Suprapubic skin (tissue), 4 donors: Measurements from ENCODE around the gene ANKRD17. TPM values are rescaled to one million over a fixed set of nuclear protein-coding genes. Genes with fewer than 3 reads are reported as not detected.
"Not testable (repeated sequence)": the region's sequence is repeated elsewhere in the genome, so short reads cannot be mapped to it uniquely, and the experiment has no call there.

Source experiments
- DNase-seq, 2 donors: peaks; one replicate each; pipeline ENCODE4 v3.0.0-alpha.2; 2019; ENCODE audit warnings: low spot score in 2 of 2
- H3K27ac ChIP-seq: fragments of 200-600 bp; sonication (generic); one replicate; pipeline ENCODE4 v1.5.1; 2019
- H3K27me3 ChIP-seq: fragments of 200-600 bp; sonication (generic); one replicate; pipeline ENCODE4 v1.5.1; 2019
- H3K36me3 ChIP-seq: fragments of 200-600 bp; sonication (generic); one replicate; pipeline ENCODE4 v1.5.1; 2019
- H3K4me1 ChIP-seq: fragments of 200-600 bp; sonication (generic); one replicate; pipeline ENCODE4 v1.5.1; 2019
- H3K4me3 ChIP-seq: fragments of 200-600 bp; sonication (generic); one replicate; pipeline ENCODE4 v1.5.1; 2019; ENCODE audit warnings: mild to moderate bottlenecking
- H3K9me3 ChIP-seq: fragments of 200-600 bp; sonication (generic); one replicate; pipeline ENCODE4 v1.5.1; 2019
- CTCF ChIP-seq, 2 donors: fragments of 200-600 bp in 1 of 2; fragments of 450-650 bp in 1 of 2; sonication (generic) in 1 of 2; IDR thresholded peaks; one replicate each; pipeline ENCODE4 v1.5.1; 2016 to 2019; ENCODE audit warnings: antibody characterized with exemption in 2 of 2, mild to moderate bottlenecking in 1 of 2, moderate library complexity in 1 of 2
- EP300 ChIP-seq: sonication (generic); formaldehyde crosslinking; IDR thresholded peaks from one replicate; pipeline ENCODE4 v1.6.1; 2017; ENCODE audit warnings: antibody characterized with exemption
- POLR2A ChIP-seq, 2 donors: fragments of 450-650 bp; IDR thresholded peaks; one replicate each; pipeline ENCODE4 v1.6.1; 2017; ENCODE audit warnings: antibody characterized with exemption in 2 of 2, mild to moderate bottlenecking in 2 of 2, moderate library complexity in 2 of 2
- POLR2AphosphoS5 ChIP-seq, 3 donors: sonication (generic); formaldehyde crosslinking; IDR thresholded peaks; one replicate each; pipeline ENCODE4 v1.6.1; 2017; ENCODE audit warnings: antibody characterized with exemption in 3 of 3
- WGBS: methylation state at CpG from one replicate; pipeline ENCODE4 v1.1.5; 2018; 5-methylcytosine and 5-hydroxymethylcytosine counted together
- total RNA-seq, 4 donors: library from RNA; depleted of rRNA; stranded (reverse); fragments of >200 nt; gene quantifications; one replicate each; pipeline ENCODE4 v1.1.0, GENCODE V29; 2016

The ANKRD17 gene
- 10 to 100 TPM; 68.2 to 80.2 (median 71.1) TPM for total RNA-seq

DNA sequence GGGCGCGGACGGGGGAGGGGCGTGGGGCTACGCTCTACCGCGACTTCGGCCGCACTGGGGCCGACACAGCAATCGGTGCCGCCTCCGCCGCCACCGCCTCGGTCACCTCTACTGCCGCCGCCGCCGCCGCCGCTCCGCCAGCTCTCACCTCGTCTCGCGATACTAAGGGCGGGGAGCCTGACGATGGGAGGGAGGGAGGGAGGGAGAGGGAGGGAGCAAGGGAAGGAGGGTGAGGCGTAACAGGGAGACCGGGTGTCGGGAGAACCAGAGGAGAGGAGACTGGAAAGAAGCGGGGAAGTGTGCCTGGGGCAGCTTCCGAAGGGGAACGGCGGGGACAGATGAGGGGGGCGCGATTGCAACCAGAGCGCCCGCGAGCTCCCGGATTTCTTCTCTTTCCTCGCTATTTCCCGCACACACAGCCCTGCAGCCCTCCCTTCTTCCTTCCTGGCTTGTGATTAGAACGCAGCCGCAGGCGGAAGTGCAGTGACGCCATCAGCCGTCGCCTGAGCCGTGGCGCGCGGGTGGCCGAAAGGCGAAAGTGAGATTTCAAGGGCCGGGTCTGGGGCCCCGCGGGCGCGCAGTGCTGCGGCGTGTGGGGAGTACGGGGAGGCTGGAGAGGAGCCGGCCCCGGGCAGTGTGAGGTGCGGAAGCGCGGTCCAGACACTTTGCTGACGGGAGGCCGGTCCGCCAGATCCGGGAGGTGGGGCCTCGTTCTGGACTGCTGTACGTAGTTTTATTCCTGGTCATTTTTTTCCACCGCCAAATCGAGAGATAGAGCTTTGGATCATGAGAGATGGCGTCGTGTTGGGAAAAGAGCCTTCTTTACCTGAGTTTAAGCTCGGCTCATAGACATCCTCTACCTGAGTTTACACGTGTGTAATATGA is at the start of gene ANKRD17:
ANKRD17 (minus strand) TSS at position 113 of the 885 bp plus-strand sequence. CDS start 130 bp downstream, outside the sequence.
- Histone ChIP-seq H3K27me3 (no peaks in the 10 kb centered on the region), H3K27ac (peak within 1 kb of the TSS; percentile 95), H3K4me1 (peaks cover 53% of the 10 kb centered on the region), H3K9me3 (no peaks in the 10 kb centered on the region), H3K4me3 (peak within 1 kb of the TSS; percentile 80), H3K36me3 (no peaks in the 10 kb centered on the region)
- DNase-seq: peak; percentile 96
- WGBS: under 1% methylated on average over 46 of the region's 80 CpGs
- TF ChIP-seq CTCF (IDR thresholded peaks at IDR 0.05) (peak; percentile 19 to 25), POLR2A (IDR thresholded peaks at IDR 0.05) (peak; percentile 35 to 86), POLR2AphosphoS5 (IDR thresholded peaks at IDR 0.05) (peak; percentile 35 to 98 (median 83)), EP300 (no peak)

DNA sequence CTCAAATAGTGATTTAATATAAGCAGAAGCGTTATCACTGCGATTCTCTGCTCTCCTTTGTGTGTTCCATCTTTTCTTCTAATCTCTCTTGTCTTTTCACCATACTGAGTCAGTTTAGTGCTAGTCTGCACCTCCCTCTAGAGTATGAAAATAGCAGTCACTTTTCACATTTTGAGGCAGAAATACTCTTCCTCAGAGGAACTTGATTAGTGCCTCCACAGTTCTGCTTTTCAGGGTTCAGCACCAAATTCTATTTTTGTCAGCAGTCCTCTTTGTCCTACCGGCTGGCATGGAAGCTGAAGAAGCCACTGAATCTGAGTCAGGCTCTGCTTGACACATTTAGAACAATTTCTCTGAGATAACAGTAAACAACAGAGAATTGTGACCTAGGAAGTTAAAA is 49.7 kb upstream of the ANKRD17 start:
- no peak for TF ChIP-seq EP300
- TF ChIP-seq POLR2A (IDR thresholded peaks at IDR 0.05): no peak
- TF ChIP-seq POLR2AphosphoS5 (IDR thresholded peaks at IDR 0.05): no peak
- no peak for TF ChIP-seq CTCF (IDR thresholded peaks at IDR 0.05)
- Histone ChIP-seq H3K27ac (no peak overlapping the region), H3K36me3 (no peaks in the 10 kb centered on the region), H3K27me3 (no peaks in the 10 kb centered on the region), H3K4me1 (no peaks in the 10 kb centered on the region), H3K9me3 (no peaks in the 10 kb centered on the region), H3K4me3 (no peak overlapping the region)
- 82% methylated on average over 3 of the region's 3 CpGs for whole genome bisulfite sequencing
- DNase-seq: no peak

GRCh38 chr4:73303711-73304110 is 45.1 kb upstream of the ANKRD17 start:
- peaks cover 5% of the 10 kb centered on the region for H3K9me3 ChIP-seq
- WGBS: 72% methylated on average over 4 of the region's 4 CpGs
- TF ChIP-seq CTCF (IDR thresholded peaks at IDR 0.05) (no peak), EP300 (no peak), POLR2A (IDR thresholded peaks at IDR 0.05) (no peak), POLR2AphosphoS5 (IDR thresholded peaks at IDR 0.05) (no peak)
- H3K27ac ChIP-seq: no peak overlapping the region
- H3K4me3 ChIP-seq: no peak overlapping the region
- DNase-seq: no peak
- H3K27me3 ChIP-seq: no peaks in the 10 kb centered on the region
- no peaks in the 10 kb centered on the region for H3K36me3 ChIP-seq
- no peaks in the 10 kb centered on the region for H3K4me1 ChIP-seq

DNA sequence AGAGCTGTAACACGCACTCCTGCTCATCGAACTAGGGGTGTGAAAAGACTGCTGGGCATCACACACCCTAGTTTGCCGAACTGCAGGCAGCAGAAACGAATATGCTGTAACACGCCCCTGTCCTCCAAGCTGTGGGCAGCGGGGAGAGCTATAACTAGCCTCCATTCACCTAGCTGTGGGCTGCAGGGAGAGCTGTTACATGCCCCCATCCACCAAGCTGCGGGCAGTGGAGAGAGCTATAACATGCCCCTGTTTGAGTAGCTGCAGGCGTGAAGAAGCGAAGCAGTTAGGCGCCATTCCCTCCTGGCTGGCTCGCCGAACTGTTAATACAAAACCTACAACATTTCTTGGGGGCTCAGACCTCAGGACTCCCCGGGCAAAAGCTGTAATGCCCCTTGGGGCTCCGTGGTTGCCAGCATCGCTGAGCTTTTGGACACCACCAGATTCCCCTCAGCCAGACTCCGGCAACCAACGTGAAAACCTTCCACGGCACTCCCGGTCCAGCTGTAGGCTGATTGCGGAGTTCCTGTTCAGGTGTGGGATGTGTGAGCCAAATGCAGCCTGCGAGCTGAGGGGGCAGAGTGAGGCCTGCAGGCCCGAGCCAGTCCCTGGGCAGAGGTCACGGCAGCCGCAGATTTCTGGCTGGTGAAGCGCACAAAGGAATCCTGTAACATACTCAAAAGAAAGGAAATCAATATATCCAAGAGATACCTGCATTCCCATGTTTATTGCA is 41.1 kb upstream of the ANKRD17 start:
- WGBS: 97% methylated on average over 25 of the region's 25 CpGs
- H3K4me3 ChIP-seq: no peak overlapping the region
- H3K36me3 ChIP-seq: no peaks in the 10 kb centered on the region
- DNase-seq: no peak
- H3K4me1 ChIP-seq: no peaks in the 10 kb centered on the region
- H3K27ac ChIP-seq: no peak overlapping the region
- TF ChIP-seq EP300 (no peak), POLR2A (IDR thresholded peaks at IDR 0.05) (no peak), CTCF (IDR thresholded peaks at IDR 0.05) (no peak), POLR2AphosphoS5 (IDR thresholded peaks at IDR 0.05) (no peak)
- peaks cover 5% of the 10 kb centered on the region for H3K9me3 ChIP-seq
- no peaks in the 10 kb centered on the region for H3K27me3 ChIP-seq

DNA sequence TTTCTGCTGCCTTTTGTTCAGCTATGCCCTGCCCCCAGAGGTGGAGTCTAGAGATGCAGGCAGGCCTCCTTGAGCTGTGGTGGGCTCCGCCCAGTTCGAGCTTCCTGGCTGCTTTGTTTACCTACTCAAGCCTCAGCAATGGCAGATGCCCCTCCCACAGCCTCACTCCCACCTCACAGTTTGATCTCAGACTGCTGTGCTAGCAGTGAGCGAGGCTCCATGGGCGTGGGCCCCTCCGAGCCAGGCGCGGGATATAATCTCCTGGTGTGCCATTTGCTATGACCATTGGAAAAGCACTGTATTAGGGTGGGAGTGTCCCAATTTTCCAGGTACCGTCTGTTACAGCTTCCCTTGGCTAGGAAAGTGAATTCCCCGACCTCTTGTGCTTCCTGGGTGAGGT is 34.1 kb upstream of the ANKRD17 start:
- DNase-seq, H3K36me3 ChIP-seq, H3K4me1 ChIP-seq, H3K4me3 ChIP-seq, H3K27me3 ChIP-seq, H3K27ac ChIP-seq, H3K9me3 ChIP-seq: not testable (repeated sequence)
- 77% methylated on average over 7 of the region's 9 CpGs for WGBS
